ENCODE data around the gene GLI3. TPM values are rescaled to one million over a fixed set of nuclear protein-coding genes. Genes with fewer than 3 reads are reported as not detected.

GLI3 gene
- polyA plus RNA-seq, 2 of the 4 experiments (the other 2 are of a cell fraction), result 0.09 TPM; not detected in 1

- ATAC-seq, result no peak
- Histone ChIP-seq H3K4me2 (no peak overlapping the region), H3K4me3 (no peak overlapping the region), H3K4me1 (no peaks in the 10 kb centered on the region), H3K27ac (no peak overlapping the region), H3K9me3 (no peaks in the 10 kb centered on the region)
- FAIRE-seq, result no peak
- ChIA-PET CTCF (no interaction called here), POLR2A (no interaction called here)
- WGBS (ENCODE audit: missing lambda C conversion rate), result 65% methylated on average over 4 of the region's 4 CpGs
- TF ChIP-seq NR3C1 (IDR thresholded peaks at IDR 0.05) (no peak), PBX3 (IDR thresholded peaks at IDR 0.05) (no peak), TFCP2L1 (CRISPR knock-in tag; IDR thresholded peaks at IDR 0.05) (no peak), HOXB5 (CRISPR knock-in tag; IDR thresholded peaks at IDR 0.05) (no peak), RARB (CRISPR knock-in tag; IDR thresholded peaks at IDR 0.05) (no peak), MAZ (IDR thresholded peaks at IDR 0.05; ENCODE audit: borderline replicate concordance, low read depth, low read length) (no peak), RAD21 (conservative IDR thresholded peaks at IDR 0.05 in 1 of 2, IDR thresholded peaks at IDR 0.05 in 1 of 2) (no peak), EHF (CRISPR knock-in tag; IDR thresholded peaks at IDR 0.05) (no peak), HDAC2 (IDR thresholded peaks at IDR 0.05) (no peak), CTCF (IDR thresholded peaks at IDR 0.05) (no peak), KDM5A (IDR thresholded peaks at IDR 0.05) (no peak), BHLHE40 (IDR thresholded peaks at IDR 0.05; ENCODE audit: low read depth, low read length) (no peak), PHF8 (IDR thresholded peaks at IDR 0.05; ENCODE audit: borderline replicate concordance, low read depth) (no peak), HES2 (IDR thresholded peaks at IDR 0.05) (no peak), CBX8 (IDR thresholded peaks at IDR 0.05) (no peak)
- no peak for DNase-seq (ENCODE audit: low read depth in 1 of 2, low spot score in 1 of 2)
Observed at GRCh38 chr7:42144604-42145003, 92.4 kb downstream of the GLI3 start.

GRCh38 chr7:42143711-42144600 is 93.1 kb downstream of the GLI3 start:
- no peak for DNase-seq (ENCODE audit: low read depth in 1 of 2, low spot score in 1 of 2)
- CTCF ChIA-PET, result interaction anchor here (0.7 kb wide), 2 partner anchors 9 to 1145 kb away, joined by 3 read pairs; no protein-coding TSS in a partner anchor

More at GRCh38 chr7:42143711-42144600, 93.1 kb downstream of the GLI3 start:
- POLR2A ChIA-PET, result no interaction called here
- H3K9me3 ChIP-seq, result no peaks in the 10 kb centered on the region
- FAIRE-seq, result no peak
- TF ChIP-seq CEBPB (IDR thresholded peaks at IDR 0.05) (no peak), RAD21 (conservative IDR thresholded peaks at IDR 0.05 in 1 of 2, IDR thresholded peaks at IDR 0.05 in 1 of 2) (no peak), HOXB13 (CRISPR knock-in tag; IDR thresholded peaks at IDR 0.05; ENCODE audit: low read depth) (no peak), FOSL2 (IDR thresholded peaks at IDR 0.05) (no peak), FOSL2 (CRISPR knock-in tag; IDR thresholded peaks at IDR 0.05) (no peak), FOSB (CRISPR knock-in tag; IDR thresholded peaks at IDR 0.05) (no peak), CBX2 (IDR thresholded peaks at IDR 0.05; ENCODE audit: borderline replicate concordance, low read depth) (no peak), GATA3 (IDR thresholded peaks at IDR 0.05; ENCODE audit: borderline replicate concordance) (no peak), ELK1 (IDR thresholded peaks at IDR 0.05; ENCODE audit: low read depth, low read length) (no peak), POLR2A (IDR thresholded peaks at IDR 0.05; ENCODE audit: low read length) (no peak), HOXA7 (CRISPR knock-in tag; IDR thresholded peaks at IDR 0.05) (no peak)
- no peaks in the 10 kb centered on the region for H3K4me1 ChIP-seq
- H3K27ac ChIP-seq, result no peak overlapping the region
- WGBS (ENCODE audit: missing lambda C conversion rate), result 30% methylated on average over 14 of the region's 14 CpGs
- no peak overlapping the region for H3K4me3 ChIP-seq
- no peak overlapping the region for H3K4me2 ChIP-seq
- ATAC-seq, result no peak
